GM21737 (cell line): Measurements from ENCODE around the gene SRSF8.
"Not testable (repeated sequence)": the region's sequence is repeated elsewhere in the genome, so short reads cannot be mapped to it uniquely, and the experiment has no call there.

Experiments
- ATAC-seq: cut with Tn5 transposase; IDR thresholded peaks from one replicate; pipeline ENCODE4 v1.9.1; 2021; ENCODE audit warnings: mild to moderate bottlenecking, moderate library complexity; ENCODE audit not compliant: unreplicated experiment

Gene SRSF8

GRCh38 chr11:95066716-95067038 lies at the start of gene SRSF8:
Gene SRSF8 (plus strand): TSS chr11:95066919. CDS start chr11:95067227, 308 bp downstream.
- ATAC-seq, result peak; percentile 27

- not testable (repeated sequence) for ATAC-seq
These were observed 45.3 kb upstream of the SRSF8 start for GRCh38 chr11:95021468-95021867.

GRCh38 chr11:95024958-95025357 lies 41.8 kb upstream of the SRSF8 start, which contains the start of gene KDM4E:
Gene KDM4E (plus strand): TSS chr11:95025258. CDS start chr11:95025558, 300 bp downstream.
- ATAC-seq, result no peak

- ATAC-seq, result not testable (repeated sequence)
These were observed 41.1 kb upstream of the SRSF8 start for GRCh38 chr11:95025594-95025993.

- ATAC-seq, result no peak
These were observed 38.4 kb upstream of the SRSF8 start for GRCh38 chr11:95028357-95028756.

GRCh38 chr11:95033051-95033450 lies 33.7 kb upstream of the SRSF8 start:
- no peak for ATAC-seq

- no peak for ATAC-seq
These were observed 31.4 kb upstream of the SRSF8 start for GRCh38 chr11:95035316-95035715.

GRCh38 chr11:95037356-95038035 lies 29.2 kb upstream of the SRSF8 start:
- not testable (repeated sequence) for ATAC-seq

GRCh38 chr11:95042239-95042638 lies 24.5 kb upstream of the SRSF8 start:
- ATAC-seq, result no peak

- no peak for ATAC-seq
These were observed 23.8 kb upstream of the SRSF8 start for GRCh38 chr11:95042906-95043305.

GRCh38 chr11:95044010-95044409 lies 22.7 kb upstream of the SRSF8 start:
- ATAC-seq, result no peak

- no peak for ATAC-seq
These were observed 20.9 kb upstream of the SRSF8 start for GRCh38 chr11:95045812-95046211.

GRCh38 chr11:95049122-95049521 lies 17.6 kb upstream of the SRSF8 start, which contains the start of gene KDM4F:
Gene KDM4F (plus strand): TSS chr11:95049422.
- not testable (repeated sequence) for ATAC-seq

GRCh38 chr11:95050595-95051202 lies 16.0 kb upstream of the SRSF8 start:
- ATAC-seq, result no peak

- ATAC-seq, result no peak
These were observed 12.4 kb upstream of the SRSF8 start for GRCh38 chr11:95054356-95054755.

- ATAC-seq, result peak; percentile 85
These were observed 11.3 kb upstream of the SRSF8 start for GRCh38 chr11:95055283-95055897.

- no peak for ATAC-seq
These were observed 8.8 kb upstream of the SRSF8 start for GRCh38 chr11:95057959-95058358.

- no peak for ATAC-seq
These were observed 8.1 kb upstream of the SRSF8 start for GRCh38 chr11:95058621-95059020.

GRCh38 chr11:95059046-95059445 lies 7.7 kb upstream of the SRSF8 start:
- ATAC-seq, result no peak

- ATAC-seq, result no peak
These were observed 1.4 kb upstream of the SRSF8 start for GRCh38 chr11:95065336-95065735.

GRCh38 chr11:95067039-95067840 lies 521 bp downstream of the SRSF8 start:
- peak; percentile 58 for ATAC-seq
